ENCODE results near the gene COQ7.

- TF ChIP-seq EZH2phosphoT487 (conservative IDR thresholded peaks at IDR 0.05; ENCODE audit: low read length) (no peak), CTCF (IDR thresholded peaks at IDR 0.05; ENCODE audit: insufficient read depth, low read length, poor library complexity, severe bottlenecking) (no peak)
Measured at GRCh38 chr16:19067349-19068236, at the start of gene COQ7.
